ENCODE measurements around the gene CTDSPL.

Gene CTDSPL

GRCh38 chr3:37967260-37967881, 105.7 kb downstream of the CTDSPL start:
- TF ChIP-seq CTCF (IDR thresholded peaks at IDR 0.05; ENCODE audit: unreplicated experiment in 3 of 3): peak; percentile 48 to 70 (median 67)
- Mint-ChIP-seq H3K9me3 (no peaks in the 10 kb centered on the region), H3K4me1 (peaks cover 63% of the 10 kb centered on the region)

GRCh38 chr3:37968199-37968598, 106.5 kb downstream of the CTDSPL start:
- H3K36me3 Mint-ChIP-seq (ENCODE audit: low read depth): peaks cover 42% of the 10 kb centered on the region
- H3K4me1 Mint-ChIP-seq: peaks cover 57% of the 10 kb centered on the region
- no peaks in the 10 kb centered on the region for H3K27me3 Mint-ChIP-seq (ENCODE audit: low read depth)
- H3K9me3 Mint-ChIP-seq: no peaks in the 10 kb centered on the region
- TF ChIP-seq CTCF (IDR thresholded peaks at IDR 0.05; ENCODE audit: unreplicated experiment in 3 of 3): no peak
- peak overlapping the region in 1 of 3 experiments; percentile 72 for H3K27ac Mint-ChIP-seq
- no peak overlapping the region for H3K4me3 Mint-ChIP-seq

More at GRCh38 chr3:37967260-37967881, 105.7 kb downstream of the CTDSPL start:
- Mint-ChIP-seq H3K27me3 (ENCODE audit: low read depth) (no peaks in the 10 kb centered on the region), H3K36me3 (ENCODE audit: low read depth) (peaks cover 35% of the 10 kb centered on the region), H3K27ac (peak overlapping the region in 2 of 3 experiments; percentile 59 to 71), H3K4me3 (no peak overlapping the region)

- Mint-ChIP-seq H3K27ac (peak overlapping the region in 1 of 3 experiments; percentile 72), H3K9me3 (no peaks in the 10 kb centered on the region), H3K27me3 (ENCODE audit: low read depth) (no peaks in the 10 kb centered on the region), H3K4me3 (no peak overlapping the region), H3K4me1 (peaks cover 59% of the 10 kb centered on the region), H3K36me3 (ENCODE audit: low read depth) (peaks cover 48% of the 10 kb centered on the region)
- no peak for TF ChIP-seq CTCF (IDR thresholded peaks at IDR 0.05; ENCODE audit: unreplicated experiment in 3 of 3)
These were observed 107.3 kb downstream of the CTDSPL start for GRCh38 chr3:37968813-37969595.

GRCh38 chr3:37969596-37970100, 108.0 kb downstream of the CTDSPL start:
- Mint-ChIP-seq H3K36me3 (ENCODE audit: low read depth) (peaks cover 53% of the 10 kb centered on the region), H3K4me1 (peaks cover 60% of the 10 kb centered on the region), H3K27me3 (ENCODE audit: low read depth) (no peaks in the 10 kb centered on the region), H3K4me3 (no peak overlapping the region), H3K9me3 (no peaks in the 10 kb centered on the region), H3K27ac (peak overlapping the region; percentile 5 to 57 (median 52))
- TF ChIP-seq CTCF (IDR thresholded peaks at IDR 0.05; ENCODE audit: unreplicated experiment in 3 of 3): no peak

- H3K4me3 Mint-ChIP-seq: no peak overlapping the region
- no peaks in the 10 kb centered on the region for H3K9me3 Mint-ChIP-seq
- no peaks in the 10 kb centered on the region for H3K27me3 Mint-ChIP-seq (ENCODE audit: low read depth)
- no peak for TF ChIP-seq CTCF (IDR thresholded peaks at IDR 0.05; ENCODE audit: unreplicated experiment in 3 of 3)
- H3K27ac Mint-ChIP-seq: peak overlapping the region in 1 of 3 experiments; percentile 57
- H3K4me1 Mint-ChIP-seq: peaks cover 54% of the 10 kb centered on the region
- peaks cover 58% of the 10 kb centered on the region for H3K36me3 Mint-ChIP-seq (ENCODE audit: low read depth)
These were observed 109.1 kb downstream of the CTDSPL start for GRCh38 chr3:37970802-37971201.

Measured in nephron (organoid).